NCI-H1694 treated with DMSO at 0.1 percent for 48 hours (cell line): ENCODE results near the gene RFXAP.

Experiments used
- DNase-seq: peaks from one replicate; lab custom pipeline; 2025; lab: John Stamatoyannopoulos, UW

RFXAP gene

DNA sequence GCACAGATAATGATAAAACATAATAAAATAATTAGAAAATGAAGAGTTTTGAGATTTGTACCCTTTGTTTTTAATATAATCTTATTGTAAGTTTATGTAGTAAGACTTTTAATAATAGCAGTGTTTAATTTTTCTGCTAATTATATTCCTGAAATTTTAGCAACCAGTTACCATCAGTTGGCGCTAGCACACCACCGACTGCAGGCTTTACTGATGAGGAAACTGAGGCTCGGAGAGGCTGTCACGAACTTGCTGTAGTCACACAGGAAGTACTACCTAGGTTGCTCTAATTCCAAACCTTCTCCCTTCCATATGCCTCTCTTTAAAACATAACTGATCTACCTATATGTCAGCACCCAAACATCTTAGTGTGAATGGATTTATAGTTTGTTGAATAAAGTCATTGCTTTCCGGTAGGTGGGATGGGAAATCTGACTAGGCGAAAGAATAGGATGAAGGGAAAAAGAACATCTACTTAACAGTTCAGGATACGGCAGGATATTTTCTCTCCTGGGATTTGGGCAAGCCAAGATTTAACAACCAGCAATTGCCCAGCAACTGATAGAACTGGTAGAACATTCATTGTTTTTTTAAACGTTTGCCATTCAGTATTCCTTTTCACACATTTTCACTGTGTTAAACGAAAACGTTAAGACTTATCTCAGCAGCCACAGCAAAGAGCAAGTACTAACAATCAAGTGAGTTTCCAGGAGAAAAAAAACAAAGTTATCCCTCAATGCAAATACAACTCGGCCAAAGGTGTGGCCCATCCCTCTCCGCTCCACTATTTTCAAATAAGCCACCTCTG, 822 bp upstream of the RFXAP start:
- peak; percentile 10 for DNase-seq

DNA sequence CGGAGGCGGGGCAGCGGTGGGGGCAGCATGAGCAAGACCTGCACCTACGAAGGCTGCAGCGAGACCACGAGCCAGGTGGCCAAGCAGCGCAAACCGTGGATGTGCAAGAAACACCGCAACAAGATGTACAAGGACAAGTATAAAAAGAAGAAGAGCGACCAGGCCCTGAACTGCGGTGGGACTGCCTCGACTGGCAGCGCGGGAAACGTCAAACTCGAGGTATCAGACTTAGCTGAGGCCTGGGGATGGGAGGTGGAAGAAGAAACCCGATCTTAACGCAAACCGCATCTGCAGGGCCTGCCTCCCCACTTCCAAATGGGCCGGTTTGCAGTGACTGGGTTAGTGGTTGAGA, 693 bp downstream of the RFXAP start:
- peak; percentile 25 for DNase-seq

DNA sequence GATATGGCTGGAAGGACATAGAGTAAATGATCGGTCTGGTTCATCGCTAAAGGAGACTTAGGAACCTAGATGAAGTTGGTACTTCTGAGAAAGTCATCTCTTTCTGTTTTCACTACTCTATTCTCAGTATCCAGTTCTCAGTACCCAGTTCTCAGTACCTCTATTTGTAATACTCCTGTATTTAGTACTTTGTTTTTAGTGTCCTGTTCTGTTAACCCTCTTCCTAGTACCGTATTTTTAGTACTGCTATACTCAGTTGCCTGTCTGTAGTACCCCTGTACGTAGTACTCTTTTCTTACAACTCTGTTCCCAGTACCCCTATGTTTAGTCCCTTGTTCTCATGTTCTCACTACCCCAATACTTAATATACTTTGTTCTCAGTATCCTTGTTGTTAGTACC, 1.2 kb downstream of the RFXAP start:
- DNase-seq: no peak

DNA sequence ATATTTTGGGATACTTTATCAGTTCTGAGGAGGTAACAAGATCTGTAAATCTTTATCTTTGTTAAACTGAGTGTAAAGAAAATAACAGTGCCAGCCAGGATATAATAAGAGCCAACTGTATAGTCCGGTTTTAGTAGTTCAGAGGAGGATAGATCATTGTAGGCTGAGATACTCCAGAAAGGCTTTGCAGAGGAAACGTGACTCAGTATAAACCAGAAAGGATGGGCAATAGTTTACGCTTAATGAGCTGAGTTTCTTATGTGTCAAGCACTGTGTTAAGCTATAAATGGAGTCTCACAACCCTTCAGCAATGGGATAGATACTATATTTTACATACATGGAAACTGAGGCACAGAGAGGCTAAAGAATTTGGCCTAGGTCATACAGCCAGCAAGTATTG, 3.8 kb downstream of the RFXAP start:
- DNase-seq: no peak

DNA sequence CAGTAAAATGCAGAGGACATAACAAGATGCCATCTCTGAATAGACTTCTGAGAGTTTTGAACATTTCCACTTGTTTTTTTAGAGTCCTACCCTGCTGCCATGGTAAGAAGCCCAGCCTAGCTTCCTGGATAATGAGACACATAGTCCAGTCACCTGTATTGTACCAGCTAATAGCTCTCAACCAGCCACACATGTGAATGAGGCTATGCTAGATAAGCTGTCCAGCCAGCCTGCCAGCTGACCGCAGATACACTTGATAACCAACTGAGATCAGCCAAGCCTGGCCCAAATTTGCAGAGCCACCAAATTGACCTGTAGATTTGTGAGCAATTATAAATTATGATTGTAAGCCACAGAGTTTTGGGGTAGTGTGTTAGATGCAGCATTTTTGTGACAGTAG, 10.7 kb downstream of the RFXAP start:
- no peak for DNase-seq

DNA sequence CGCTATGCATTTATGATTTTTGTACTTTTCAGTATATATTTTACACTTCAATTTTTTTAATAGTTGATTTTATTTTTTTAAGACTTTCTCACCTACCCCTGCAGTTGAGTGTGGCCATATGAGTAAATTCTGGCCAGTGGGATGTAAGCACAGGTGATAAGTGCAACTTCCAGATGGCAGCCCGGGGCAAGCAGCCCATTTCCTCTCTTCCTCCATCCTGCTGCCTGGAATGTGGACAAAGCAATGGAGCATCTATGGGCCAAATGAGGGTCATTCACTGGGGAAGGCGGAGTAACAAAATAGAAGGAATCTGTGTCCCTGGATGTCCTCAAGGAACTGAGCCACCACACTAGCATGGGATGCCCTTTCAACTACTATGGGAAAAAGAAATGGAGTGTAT, 12.3 kb downstream of the RFXAP start:
- no peak for DNase-seq

DNA sequence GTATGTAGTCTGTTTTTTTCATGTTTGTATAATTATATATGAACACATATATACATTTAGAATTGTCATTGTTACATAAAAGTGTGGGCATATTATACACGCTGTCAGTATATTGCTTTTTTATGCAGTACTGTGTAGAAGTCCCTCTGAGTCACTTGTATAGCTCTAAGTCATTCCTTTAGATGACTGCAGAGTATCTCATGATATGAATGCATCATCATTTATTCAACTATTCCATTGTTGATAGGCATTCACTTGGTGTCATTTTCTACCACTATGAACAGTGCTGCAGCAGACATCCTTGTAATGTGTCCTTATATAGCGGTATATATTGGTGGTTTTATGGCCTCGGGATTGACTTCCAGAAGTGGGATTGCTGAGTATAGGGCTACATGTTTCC, 15.3 kb downstream of the RFXAP start:
- DNase-seq: no peak

DNA sequence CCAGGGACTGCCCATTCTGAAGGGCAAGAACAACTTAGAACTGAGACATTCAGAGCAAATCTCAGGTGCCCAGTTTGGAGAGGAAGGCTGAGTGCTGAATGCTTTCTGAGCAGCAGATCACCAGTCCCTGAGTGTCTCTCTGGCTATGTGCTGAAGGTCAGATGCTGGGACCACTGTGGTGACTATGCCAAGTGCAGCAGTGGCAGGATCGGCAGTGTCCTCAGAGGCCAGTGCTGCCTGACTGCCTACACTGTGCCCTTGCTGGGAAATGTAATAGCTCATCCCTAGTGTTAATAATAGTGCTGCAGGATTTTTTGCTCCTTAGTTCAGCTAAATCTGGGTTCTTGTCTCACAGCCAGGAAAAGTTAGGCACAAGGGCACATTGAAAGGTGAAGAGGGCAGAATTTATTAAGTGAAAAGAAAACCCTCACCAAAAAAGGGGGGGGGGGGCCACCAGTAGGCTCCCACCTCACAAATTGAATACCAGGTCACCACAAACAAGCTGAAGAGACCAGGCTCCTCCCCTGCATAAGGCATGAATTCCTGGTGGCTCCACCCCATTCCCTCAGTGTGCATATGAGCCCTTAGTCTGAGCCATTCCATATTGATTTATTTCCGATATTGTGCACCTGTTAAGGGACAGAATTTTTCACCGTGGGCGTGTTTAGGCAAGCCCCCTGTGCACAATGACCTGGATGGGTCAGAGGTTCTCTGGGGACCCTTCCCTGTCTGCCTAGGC, 18.5 kb downstream of the RFXAP start:
- DNase-seq: no peak

DNA sequence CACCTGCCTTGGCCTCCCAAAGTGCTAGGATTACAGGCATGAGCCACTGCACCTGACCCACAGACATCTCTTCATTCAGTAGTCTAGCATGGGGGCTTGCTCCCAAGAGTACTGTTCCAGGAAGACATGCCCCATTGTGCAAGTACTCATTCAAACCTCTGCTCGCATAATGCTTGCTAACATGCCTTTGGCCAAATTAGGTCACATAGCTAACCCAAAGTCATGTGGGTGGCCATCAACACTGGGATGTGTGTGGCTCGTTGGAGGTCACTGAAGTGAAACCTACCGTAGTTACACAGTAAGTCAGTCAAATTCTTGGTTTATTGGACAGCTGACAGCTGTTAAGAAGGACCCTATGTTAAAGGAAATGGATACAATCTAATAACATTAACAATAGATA, 20.3 kb downstream of the RFXAP start:
- no peak for DNase-seq

DNA sequence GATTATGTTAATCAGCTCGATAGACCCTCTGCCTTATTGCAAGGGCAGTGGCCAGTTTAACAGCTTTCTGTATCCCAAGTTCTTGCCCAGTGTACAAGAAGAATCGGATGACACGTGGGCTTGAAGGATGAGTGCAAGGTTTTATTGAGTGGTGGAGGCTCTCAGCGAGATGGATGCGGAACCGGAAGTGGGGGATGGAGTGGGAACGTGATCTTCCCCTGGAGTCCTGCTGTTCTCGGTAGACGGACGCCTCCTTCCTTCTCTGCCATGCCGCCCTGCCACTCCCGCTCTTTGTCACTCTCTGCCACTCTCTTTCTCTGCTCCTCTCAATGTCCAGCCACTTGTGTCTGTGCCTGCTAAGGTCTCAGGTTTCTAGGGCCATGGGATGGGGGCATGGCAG, 21.0 kb downstream of the RFXAP start:
- DNase-seq: no peak

DNA sequence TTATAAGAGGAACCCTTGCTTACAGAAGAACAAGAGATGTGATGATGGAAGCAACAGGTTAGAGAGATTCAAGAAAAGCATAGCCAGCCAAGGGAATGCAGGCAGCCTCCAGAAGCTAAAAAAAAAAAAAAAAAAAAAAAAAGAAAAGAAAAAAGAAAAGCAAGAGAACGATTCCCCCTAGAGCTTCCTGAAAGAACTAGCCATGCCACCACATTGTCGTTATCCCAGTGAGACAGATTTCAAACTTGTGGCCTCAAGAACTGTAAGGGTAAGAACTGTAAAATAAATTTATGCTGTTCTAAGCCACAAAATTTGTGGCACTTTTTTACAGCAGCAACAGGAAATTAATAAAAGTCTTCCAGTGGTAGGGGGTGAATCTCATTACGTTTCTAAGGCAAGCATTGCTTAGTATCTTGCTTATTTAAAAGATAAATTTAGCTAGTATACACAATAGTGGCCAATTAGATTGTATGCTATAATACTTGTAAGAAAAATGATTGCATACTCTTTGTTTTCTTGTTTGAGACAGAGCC, 21.8 kb downstream of the RFXAP start:
- no peak for DNase-seq

DNA sequence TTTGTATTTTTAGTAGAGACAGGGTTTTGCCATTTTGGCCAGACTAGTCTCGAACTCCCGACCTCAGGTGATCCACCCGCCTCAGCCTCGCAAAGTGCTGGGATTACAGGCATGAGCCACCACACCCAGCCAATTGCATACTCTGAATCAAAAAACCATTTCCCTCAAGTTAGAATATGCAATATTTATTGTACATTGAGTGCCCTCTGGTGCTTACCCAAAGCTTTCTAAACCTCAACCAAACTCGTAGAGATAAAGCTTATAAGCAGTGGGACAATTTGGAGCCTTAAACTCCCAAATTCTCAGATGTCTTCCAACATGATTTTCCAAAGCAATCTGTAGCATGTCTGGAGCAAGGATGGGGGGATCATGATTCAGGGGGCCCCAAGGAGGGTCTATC, 22.4 kb downstream of the RFXAP start:
- DNase-seq: no peak

DNA sequence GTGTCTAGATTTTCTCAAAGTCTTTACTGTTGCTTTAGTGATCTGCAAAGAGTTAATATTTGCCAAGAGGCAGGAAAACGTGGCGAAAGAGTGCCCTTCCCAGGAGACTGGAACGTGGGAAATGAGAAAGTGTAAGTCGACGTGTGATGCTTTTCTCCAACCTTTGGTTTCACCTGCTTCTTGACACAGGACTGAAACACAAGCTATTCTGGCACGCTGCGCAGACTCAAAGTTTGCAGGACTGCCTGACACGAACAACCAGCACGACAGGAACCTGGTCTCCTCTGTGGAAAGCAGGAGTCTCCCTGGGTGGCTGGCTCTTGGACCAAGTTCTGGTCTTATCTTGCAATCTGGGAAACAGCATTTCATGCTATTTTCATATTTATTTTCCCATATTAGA, 28.6 kb downstream of the RFXAP start:
- DNase-seq: no peak

DNA sequence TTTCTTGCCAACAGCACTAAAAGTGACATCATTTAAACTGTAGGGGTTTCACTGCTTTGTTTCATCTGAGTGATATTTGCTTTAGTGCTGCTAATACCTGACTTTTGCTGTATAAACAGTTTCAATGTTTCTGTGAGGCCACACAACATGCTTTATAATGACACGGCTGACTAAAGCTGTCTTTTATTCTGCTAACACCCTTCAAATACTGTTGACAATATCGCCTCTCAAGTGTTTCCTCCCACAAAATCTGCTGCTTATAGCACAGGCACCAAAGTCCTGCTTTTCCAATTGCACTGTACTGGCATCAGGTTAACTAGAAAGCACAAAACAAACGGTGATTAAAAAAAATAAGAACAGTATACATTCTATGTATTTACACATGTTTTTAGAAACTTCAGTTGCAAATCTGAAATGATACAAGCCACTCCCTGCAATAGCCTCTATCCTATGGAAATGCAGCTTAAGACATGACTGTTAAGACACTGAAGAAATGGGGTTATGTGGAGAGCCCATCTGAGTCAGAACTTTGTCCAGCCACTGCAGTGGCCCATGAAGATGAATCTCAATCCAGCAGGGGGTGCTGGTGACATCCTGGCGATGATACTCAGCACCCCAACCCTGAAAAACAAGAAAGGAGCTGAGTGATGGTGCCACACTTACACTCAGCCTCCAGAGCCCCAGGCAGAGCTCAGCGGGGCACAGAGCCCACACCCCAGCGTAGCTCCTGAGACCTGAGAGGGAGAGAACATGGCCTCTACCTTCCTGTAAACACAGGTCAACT, 29.4 kb downstream of the RFXAP start:
- no peak for DNase-seq

DNA sequence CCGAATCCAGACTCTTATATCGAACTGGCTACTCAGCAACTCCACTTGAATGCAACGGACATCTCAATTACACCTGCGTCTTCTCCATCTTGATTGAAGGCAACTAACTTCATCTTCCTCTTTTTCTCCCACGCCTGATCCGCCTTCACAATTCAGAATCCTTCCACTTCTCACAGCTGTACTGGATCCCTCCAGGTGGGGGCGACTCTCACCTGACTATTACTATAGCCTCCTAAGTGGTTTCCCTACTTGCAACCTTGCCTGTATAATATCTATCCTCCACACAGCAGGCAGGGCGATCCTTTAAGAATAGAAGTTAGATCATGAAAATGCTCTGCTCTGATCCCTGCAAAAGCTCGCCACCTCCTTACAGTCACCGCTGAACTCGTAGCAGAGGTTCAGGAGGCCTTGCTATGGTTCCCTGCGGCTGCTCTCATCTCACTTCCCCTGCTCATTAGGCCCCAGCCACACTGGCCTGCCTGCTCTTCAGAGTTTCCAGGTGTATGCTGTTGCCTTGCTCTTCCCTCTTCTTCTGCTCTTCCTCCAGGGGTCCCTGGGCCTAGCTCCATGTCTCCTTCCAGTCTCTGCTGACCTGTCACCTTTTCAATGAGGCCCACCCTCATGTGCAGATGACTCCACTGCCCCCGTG, 31.9 kb downstream of the RFXAP start:
- peak; percentile 20 for DNase-seq

DNA sequence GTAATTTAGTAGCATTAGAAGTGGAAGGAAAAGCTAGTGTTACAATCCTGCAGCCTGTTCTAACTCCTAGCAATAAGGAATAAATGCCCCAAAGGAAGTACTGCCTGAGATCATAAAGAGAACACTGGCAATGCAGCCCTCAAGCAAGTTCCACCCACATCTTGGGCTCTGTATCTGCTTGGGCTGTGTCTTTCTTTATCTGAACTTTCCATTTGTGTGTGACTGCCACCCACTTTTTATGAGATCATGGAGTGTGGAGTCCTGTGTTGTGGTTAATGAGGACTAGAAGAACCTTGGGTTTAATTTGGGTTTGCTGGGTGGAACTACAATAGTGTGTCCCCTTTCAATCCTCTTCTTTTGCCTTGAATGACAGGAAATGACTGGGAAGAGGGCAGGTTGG, 38.2 kb downstream of the RFXAP start:
- DNase-seq: no peak

DNA sequence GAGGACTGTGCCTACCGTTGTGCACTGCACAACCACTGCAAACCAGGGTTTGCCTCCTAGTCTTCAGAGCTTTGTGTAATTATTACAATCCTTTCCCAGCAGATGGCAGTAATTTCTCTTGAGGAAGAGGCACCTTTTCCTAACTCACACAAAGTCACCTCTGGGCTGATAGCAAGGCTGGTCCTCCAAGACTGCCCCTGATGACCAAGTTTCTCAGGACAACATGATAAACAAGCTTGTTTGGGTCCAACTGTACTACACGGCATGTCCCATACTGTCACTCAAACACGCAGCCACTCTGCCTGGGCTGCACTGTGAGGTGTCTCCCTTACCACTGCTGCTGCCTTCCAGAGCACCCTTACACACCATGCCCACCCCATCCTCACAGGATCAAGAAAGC, 39.3 kb downstream of the RFXAP start:
- peak; percentile 67 for DNase-seq

DNA sequence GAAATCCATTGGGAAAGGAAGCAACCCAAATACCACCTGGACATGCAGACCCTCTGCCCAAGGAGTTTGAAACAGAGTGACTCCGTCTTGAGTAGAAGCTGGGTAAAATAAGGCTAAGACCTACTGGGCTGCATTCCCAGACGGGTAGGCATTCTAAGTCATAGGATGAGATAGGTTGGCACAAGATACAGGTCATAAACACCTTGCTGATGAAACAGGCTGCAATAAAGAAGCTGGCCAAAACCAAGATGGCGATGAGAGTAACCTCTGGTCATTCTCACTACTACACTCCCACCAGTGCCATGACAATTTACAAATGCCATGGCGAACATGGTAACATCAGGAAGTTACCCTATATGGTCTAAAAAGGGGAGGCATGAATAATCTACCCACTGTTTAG, 40.2 kb downstream of the RFXAP start:
- no peak for DNase-seq

DNA sequence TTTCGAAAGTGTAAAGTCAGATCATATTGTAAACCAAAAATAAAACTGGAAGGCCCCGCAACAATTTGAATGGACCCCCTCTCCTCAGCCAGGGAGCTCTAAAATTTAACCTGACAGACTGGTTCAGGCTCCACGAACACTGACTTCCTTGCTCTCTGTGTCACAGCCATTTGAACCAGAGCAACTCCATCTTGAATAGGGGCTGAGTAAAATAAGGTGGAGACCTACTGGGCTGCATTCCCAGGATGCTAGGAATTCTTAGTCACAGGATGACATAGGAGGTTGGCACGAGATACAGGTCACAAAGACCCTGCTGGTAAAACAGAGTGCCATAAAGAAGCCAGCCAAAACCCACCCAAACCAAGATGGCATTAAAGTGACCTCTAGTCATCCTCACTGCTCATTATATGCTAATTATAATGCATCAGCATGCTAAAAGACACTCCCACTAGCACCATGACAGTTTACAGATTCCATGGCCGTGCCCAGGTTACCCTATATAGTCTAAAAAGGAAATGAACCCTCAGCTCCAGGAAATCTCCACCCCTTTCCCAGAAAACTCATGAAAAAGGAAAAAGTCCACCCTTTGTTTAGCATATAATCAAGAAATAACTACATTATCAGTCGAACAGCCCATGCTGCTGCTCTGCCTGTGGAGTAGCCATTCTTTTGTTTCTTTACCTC, 43.1 kb downstream of the RFXAP start:
- DNase-seq: no peak

DNA sequence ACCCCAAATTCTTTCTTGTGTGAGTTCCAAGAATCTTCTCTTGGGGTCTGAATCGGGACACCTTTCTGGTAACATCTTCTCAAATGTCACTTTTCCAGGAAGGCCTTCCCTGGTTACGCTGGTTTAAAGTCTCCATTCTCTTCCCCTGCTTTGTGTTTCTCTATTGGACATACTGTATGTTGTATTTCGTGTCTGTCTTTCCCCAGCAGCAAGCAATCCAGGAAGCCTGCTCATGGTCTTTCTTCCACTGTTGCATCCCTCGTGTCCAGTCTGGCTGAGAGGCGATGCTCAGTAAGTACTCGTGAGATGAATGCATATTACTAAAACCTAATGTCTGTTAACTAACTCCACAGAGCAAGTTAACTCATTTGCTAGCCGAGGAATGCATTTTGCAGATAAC, 43.7 kb downstream of the RFXAP start:
- DNase-seq: no peak

DNA sequence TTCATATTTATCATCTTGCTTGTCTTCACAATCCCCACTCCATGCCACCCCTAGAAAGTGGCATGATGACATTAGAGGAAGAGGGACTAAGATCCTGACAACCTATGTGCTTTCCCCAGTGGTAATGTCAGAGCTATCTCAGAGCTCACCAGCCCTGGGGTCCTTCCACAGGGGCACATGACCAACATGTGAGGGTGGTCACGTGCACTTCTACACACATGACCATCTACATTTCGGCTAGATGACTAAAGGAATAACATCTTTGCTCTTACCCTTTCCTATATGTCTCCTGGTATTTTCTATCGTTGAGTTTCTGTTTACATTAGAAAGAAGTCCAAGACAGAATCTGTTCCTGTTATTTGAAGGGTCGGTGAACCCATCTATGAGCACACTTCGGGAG, 46.2 kb downstream of the RFXAP start:
- no peak for DNase-seq

DNA sequence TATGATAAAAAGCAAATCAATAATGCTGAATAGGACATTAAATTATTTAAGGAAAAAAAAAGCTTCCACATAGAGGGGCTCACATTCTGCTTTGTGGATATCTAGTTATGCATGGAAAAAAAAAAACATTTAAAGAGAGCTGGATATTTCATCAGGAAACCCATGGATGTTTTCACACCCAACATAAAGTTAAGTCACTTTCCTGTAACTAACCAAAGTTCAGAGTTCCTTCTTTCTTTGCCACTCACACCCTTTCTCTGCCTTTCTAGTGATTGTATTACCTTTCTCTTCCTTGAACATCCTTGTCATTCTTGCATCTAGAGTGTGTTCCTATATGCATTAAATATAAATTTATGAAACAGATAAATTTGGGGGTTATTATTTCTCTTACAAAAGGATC, 47.2 kb downstream of the RFXAP start:
- no peak for DNase-seq
